ENCODE data around the gene MAGEC1. TPM values are rescaled to one million over a fixed set of nuclear protein-coding genes. Genes with fewer than 3 reads are reported as not detected.

Gene MAGEC1
- total RNA-seq, 2 experiments from 2014 or later, result not detected

GRCh38 chrX:141936080-141936479 lies 32.4 kb downstream of the MAGEC1 start:
- no peak for DNase-seq
- H3K9me3 Mint-ChIP-seq, result no peaks in the 10 kb centered on the region
- H3K36me3 Mint-ChIP-seq, result no peaks in the 10 kb centered on the region
- no peaks in the 10 kb centered on the region for H3K27me3 Mint-ChIP-seq
- POLR2A ChIA-PET, result no interaction called here
- H3K4me3 Mint-ChIP-seq, result no peak overlapping the region
- intact Hi-C loops (cut with micrococcal nuclease), result no loop called here
- CTCF ChIA-PET, result no interaction called here
- no peaks in the 10 kb centered on the region for H3K4me1 Mint-ChIP-seq (ENCODE audit: low read depth)
- H3K27ac Mint-ChIP-seq, result no peak overlapping the region

GRCh38 chrX:141941234-141941633 lies 37.5 kb downstream of the MAGEC1 start:
- Mint-ChIP-seq H3K4me1 (ENCODE audit: low read depth) (no peaks in the 10 kb centered on the region), H3K4me3 (no peak overlapping the region), H3K36me3 (no peaks in the 10 kb centered on the region), H3K27ac (no peak overlapping the region), H3K27me3 (no peaks in the 10 kb centered on the region), H3K9me3 (no peaks in the 10 kb centered on the region)
- no peak for DNase-seq
- intact Hi-C loops (cut with micrococcal nuclease), result no loop called here
- POLR2A ChIA-PET, result no interaction called here
- CTCF ChIA-PET, result no interaction called here

- intact Hi-C loops (cut with micrococcal nuclease), result no loop called here
- Mint-ChIP-seq H3K4me1 (ENCODE audit: low read depth) (no peaks in the 10 kb centered on the region), H3K36me3 (no peaks in the 10 kb centered on the region), H3K4me3 (no peak overlapping the region), H3K27me3 (no peaks in the 10 kb centered on the region), H3K9me3 (no peaks in the 10 kb centered on the region), H3K27ac (no peak overlapping the region)
- ChIA-PET CTCF (no interaction called here), POLR2A (no interaction called here)
- no peak for DNase-seq
These were observed 41.7 kb downstream of the MAGEC1 start for GRCh38 chrX:141945426-141945825.

- peaks cover 4% of the 10 kb centered on the region for H3K9me3 Mint-ChIP-seq
- intact Hi-C loops (cut with micrococcal nuclease), result no loop called here
- no peak for DNase-seq
- POLR2A ChIA-PET, result no interaction called here
- no peaks in the 10 kb centered on the region for H3K36me3 Mint-ChIP-seq
- no peak overlapping the region for H3K27ac Mint-ChIP-seq
- CTCF ChIA-PET, result no interaction called here
- H3K4me3 Mint-ChIP-seq, result no peak overlapping the region
- H3K4me1 Mint-ChIP-seq (ENCODE audit: low read depth), result no peaks in the 10 kb centered on the region
- H3K27me3 Mint-ChIP-seq, result no peaks in the 10 kb centered on the region
These were observed 43.7 kb downstream of the MAGEC1 start for GRCh38 chrX:141947350-141947749.

- no peak overlapping the region for H3K4me3 Mint-ChIP-seq
- intact Hi-C loops (cut with micrococcal nuclease), result no loop called here
- ChIA-PET CTCF (no interaction called here), POLR2A (no interaction called here)
- H3K27me3 Mint-ChIP-seq, result no peaks in the 10 kb centered on the region
- no peak overlapping the region for H3K27ac Mint-ChIP-seq
- no peaks in the 10 kb centered on the region for H3K4me1 Mint-ChIP-seq (ENCODE audit: low read depth)
- H3K36me3 Mint-ChIP-seq, result no peaks in the 10 kb centered on the region
- DNase-seq, result no peak
- H3K9me3 Mint-ChIP-seq, result peaks cover 4% of the 10 kb centered on the region
These were observed 48.9 kb downstream of the MAGEC1 start for GRCh38 chrX:141952603-141953002.

- H3K4me1 Mint-ChIP-seq (ENCODE audit: low read depth), result no peaks in the 10 kb centered on the region
- H3K36me3 Mint-ChIP-seq, result no peaks in the 10 kb centered on the region
- intact Hi-C loops (cut with micrococcal nuclease), result no loop called here
- no peak for DNase-seq
- no peaks in the 10 kb centered on the region for H3K9me3 Mint-ChIP-seq
- CTCF ChIA-PET, result no interaction called here
- POLR2A ChIA-PET, result no interaction called here
- no peaks in the 10 kb centered on the region for H3K27me3 Mint-ChIP-seq
- H3K27ac Mint-ChIP-seq, result no peak overlapping the region
- no peak overlapping the region for H3K4me3 Mint-ChIP-seq
These were observed 55.0 kb downstream of the MAGEC1 start for GRCh38 chrX:141958675-141959074.

Other genes starting within 250 kb of the MAGEC1 start
- gene SPANXD, start 205.2 kb upstream of the MAGEC1 start, total RNA-seq, result not detected
- gene MAGEC3, start 65.6 kb upstream of the MAGEC1 start, total RNA-seq, result not detected

All from activated CD4-positive, alpha-beta memory T cell treated with anti-CD3 and anti-CD28 coated beads for 36 hours (primary cell).